Ammon's horn (tissue), 1 donor: Measurements from ENCODE around the gene SEPSECS.
"Not testable (repeated sequence)": the region's sequence is repeated elsewhere in the genome, so short reads cannot be mapped to it uniquely, and the experiment has no call there.

ENCODE experiments used
- DNase-seq: peaks from one replicate; pipeline ENCODE4 v3.0.0-alpha.2; 2016; ENCODE audit warnings: low spot score

SEPSECS gene

GRCh38 chr4:25109511-25109910 lies 50.7 kb downstream of the SEPSECS start:
- DNase-seq, result no peak

DNA sequence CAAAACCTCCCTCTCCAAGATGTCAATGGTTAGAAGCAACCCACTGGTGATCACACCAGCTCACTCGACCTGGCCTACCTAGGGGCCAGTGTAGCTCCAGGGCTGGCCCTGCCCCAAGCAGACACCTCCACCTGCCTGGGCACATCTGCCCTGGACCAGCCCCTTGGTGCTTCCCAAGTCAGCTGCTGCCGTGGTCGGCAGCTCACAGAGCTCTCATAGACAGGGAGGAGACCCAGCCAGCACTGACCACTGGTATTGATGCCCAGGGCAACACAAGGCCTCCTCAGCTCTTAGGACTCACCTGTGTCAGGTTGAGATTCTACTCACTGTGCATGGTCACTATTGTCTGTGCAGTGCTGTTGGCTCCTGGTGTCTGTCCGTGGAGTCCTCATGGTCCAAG lies 51.7 kb downstream of the SEPSECS start:
- DNase-seq, result no peak

DNA sequence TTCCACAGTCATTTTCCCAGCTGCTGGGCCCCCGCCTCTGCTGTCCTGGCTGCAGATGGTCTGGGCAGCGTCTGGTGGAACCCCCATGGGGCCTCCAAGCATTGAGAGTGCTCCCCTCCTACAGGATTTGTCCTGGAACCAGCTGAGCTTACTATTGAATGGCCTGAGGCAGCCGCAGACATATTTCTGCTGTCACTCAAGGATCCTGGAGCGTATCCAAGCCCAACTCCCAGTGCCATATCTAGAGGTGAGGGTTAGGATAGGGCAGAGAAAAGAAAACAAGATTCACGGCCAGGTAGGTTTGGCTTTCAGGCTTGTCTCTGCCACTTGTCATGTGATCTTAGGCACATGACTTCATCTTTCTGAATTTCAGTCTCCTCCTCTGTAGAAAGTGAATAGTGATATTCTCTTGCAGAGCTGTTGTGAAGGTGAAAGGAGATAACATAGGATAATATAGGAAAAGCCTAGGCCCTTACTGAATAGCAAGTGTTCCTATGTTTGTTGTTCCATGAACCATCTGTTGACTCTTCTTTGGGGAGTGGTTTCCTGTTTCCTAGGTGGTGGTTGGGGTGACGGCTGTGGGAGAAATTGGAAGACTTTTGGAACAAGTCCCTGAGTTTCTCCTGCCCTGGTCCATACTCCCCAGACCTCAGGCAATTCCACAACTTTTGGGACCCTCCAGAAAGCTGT lies 52.3 kb downstream of the SEPSECS start:
- no peak for DNase-seq

DNA sequence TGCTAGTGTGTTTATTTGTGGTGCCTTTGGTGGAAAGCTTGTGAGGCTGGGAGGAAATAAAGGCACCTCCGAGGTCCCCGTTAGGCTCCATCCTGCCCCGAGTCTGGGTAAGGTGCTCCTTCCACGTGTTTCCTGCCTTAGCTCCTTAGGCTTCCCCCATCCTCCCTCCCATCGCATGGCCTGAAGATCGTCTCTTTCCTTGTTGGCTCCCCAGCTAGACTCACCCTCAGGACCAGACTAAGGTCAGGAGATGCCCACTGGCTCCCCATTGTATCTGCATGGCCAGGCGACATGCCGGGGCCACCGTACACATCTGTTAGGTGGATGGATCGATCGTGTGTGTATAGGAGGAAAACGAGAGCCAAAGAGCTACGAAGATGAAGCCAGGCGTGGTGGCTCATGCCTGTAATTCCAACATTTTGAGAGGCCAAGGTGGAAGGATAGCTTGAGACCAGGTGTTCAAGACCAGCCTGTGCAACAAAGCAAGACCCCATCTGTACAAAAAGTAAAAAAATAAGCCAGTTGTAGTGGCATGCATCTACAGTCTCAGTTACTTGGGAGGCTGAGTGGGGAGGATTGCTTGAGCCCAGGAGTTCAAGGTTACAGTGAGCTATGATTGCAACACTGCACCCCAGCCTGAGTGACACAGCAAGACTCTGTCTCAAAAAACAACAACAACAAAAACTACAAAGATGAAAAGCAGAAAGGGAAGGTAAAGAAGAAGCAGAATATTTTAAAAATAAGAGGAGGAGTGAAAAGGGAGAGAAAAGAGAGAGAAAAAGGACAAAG lies 53.7 kb downstream of the SEPSECS start:
- DNase-seq, result no peak

DNA sequence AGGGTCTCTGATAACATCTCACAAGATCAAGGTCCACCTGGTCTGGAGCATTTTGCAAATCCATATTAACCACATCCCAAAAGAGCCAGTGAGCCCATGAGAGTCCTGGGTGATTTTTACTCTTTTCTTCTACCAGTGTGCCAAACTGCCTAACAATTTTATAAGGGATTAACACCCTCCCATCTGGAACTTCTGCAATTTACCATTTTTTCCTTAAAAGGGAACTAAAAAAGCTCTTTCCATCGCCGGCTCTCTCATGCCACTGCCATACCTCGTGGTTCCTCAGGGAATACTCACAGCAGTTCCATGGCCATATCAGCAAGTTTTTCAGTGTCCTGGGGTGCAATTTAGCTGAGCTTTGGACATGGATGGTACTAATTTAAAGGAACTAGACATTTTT lies 55.7 kb downstream of the SEPSECS start:
- no peak for DNase-seq

DNA sequence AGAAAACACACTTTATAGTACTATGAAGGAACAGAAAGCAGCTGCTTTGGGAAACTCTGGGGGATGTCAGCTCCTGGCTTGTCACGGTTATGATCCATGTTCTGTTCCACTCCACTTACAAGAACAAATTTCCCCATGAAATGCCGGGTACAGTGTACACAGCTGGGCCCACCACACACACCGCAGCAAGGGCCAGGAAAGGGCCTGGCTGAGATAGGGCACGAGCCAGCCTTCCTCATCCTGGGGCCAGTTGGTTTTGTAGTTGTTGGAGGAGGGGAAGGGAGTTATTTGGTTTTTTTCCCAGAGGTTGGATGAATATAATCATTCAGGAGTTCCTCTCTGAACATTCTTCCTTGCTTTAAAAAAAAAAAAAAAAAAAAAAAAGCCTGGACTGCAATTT lies 56.8 kb downstream of the SEPSECS start:
- DNase-seq, result no peak

DNA sequence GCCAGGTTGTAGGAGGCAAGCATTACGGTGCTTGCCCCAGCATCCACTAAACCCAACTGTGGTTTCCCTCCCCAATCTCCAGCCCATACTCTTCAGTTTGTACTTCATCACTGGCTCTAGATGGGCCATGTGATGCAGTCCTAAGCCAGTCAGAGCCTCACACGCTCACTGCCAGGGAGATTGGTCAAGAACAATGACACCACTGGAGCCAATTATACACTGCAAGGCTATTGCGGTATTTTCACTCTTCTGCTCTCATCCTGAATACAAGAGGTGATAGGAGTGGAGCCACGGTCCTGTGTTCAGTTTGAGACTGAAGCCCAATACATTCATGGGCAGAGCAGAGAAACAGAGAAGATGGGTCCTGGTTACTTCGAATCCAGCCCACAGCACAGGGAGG lies 58.4 kb downstream of the SEPSECS start:
- no peak for DNase-seq

DNA sequence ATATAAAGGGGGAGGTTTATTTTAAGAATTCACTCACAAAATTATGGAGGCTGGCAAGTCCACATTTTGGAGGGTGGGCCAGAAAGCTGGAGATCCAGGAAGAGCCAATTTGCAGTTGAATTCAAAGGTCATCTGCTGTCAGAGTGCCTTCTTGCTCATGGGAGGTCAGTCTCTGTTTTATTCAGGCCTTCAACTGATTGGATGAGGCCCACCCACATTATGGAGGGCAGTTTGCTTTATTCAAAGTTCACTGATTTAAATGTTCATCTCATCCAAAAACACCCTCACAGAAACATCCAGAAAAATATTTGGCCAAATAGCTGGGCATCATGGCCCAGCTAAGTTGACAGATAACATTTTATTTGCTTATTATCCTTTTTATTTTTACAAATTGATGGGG lies 59.5 kb downstream of the SEPSECS start:
- no peak for DNase-seq

GRCh38 chr4:25100021-25100555 lies 60.2 kb downstream of the SEPSECS start:
- no peak for DNase-seq

GRCh38 chr4:25098964-25099891 lies 61.0 kb downstream of the SEPSECS start:
- no peak for DNase-seq

DNA sequence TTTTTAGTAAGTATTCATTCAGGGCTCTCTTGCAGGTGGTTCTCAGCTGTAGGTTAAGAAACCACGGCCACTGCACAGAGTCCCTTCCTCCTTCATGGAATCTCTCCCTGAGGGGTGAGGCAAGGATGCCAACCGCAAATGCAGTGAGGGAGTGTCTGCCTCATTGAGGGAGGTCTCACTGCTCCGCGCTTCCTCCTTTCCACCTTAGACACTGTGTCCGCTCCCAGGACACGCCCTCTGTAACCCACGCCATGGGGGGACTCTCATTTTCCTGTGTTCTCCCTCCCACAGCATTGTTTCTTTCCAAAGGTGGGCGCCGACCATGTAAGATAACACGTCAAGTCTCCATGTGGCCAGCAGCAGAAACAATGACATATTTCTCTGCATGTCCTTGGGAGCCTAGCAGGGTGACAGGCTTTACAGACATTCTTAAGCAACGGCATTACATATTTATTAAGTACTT lies 63.2 kb downstream of the SEPSECS start:
- DNase-seq, result no peak

DNA sequence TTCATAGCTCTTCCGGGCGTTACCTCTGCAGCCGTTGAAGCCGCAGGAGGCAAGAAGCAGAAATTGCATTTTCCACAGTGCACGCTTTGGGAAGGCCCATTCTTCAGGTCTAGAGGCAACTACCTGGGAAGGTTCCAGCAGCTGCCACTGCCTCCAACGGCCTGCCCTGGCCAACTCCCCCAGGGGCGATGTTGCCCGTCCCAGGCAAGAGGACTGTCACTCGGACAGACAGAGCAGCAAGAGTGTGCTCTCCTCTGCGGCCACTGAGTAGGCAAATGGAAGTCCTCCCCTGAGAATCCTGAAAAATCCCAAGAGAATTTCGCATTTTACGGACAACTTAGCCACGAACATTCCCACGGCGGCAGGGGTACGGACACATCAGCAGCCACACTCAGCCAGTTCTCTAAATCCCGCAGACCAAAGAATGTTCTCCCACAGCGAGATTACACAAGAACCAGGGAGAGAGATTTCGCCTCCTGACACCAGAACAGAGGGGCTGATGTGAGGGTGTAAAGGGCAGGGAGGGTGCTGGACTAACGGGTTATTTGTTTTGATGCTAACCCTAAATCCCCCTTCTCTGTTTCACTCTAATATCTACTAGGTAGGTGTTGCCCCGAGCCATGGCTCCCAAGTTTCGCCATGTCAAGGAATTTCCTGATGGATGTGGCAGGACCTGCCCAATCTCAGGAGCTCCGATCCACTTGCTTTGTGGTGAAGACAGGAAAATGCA lies 63.8 kb downstream of the SEPSECS start:
- no peak for DNase-seq

- DNase-seq, result no peak
Observed at GRCh38 chr4:25095837-25096236, 64.4 kb downstream of the SEPSECS start.

- no peak for DNase-seq
Observed at GRCh38 chr4:25092139-25092538, 68.1 kb downstream of the SEPSECS start.

DNA sequence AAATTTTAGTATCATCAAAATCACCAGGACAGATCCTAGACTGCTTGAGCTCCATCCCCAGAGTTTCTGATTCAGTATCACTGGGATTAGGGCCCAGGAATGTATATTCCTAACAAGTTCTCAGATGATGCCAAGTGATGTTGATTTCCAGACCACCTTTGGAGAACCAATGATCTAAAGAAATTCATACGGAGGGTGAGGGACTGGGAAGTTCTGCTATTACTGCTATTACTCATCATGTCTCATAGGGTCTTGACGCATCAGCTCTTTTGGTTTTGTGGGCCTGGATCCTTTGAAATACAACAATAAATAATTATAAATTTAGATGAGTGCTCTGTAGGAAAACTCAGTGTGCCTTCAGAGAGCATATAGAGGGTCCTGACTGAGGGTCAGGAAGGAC lies 69.7 kb downstream of the SEPSECS start:
- no peak for DNase-seq

DNA sequence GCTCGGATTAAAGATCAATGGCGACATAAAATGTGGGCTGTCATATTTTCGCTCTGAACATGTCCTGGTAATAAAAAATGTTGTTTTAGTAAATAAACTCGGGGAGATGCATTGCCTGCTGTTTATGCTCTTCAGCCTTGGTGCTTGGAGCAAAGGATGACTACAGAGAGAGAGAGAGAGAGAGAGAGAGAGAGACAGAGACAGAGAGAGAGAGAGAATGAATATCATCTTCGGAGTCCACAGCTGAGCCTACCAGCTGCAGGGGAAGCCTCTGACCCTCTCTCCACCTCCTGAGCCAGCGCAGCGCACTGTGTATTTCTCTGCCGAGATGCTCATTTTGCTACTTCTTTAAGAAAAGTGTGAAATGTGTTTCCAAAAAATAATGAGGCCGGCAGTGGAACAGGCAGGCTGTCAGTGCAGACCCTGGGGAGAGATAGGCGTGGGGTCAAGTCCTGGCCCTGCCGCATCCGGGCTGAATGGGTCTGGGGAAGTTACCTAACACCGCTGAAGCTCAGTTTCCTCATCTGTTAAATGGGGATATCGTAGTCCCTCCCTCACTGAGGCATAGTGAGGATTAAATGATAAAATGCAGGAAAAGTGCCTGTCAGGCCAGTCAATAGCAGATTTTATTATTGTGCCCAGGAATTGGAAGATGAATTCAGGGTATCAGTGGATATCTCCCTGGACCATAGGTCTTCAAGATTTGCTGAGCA lies 71.0 kb downstream of the SEPSECS start:
- no peak for DNase-seq

- DNase-seq, result peak; percentile 29
Observed at GRCh38 chr4:25088093-25088952, 71.9 kb downstream of the SEPSECS start.

DNA sequence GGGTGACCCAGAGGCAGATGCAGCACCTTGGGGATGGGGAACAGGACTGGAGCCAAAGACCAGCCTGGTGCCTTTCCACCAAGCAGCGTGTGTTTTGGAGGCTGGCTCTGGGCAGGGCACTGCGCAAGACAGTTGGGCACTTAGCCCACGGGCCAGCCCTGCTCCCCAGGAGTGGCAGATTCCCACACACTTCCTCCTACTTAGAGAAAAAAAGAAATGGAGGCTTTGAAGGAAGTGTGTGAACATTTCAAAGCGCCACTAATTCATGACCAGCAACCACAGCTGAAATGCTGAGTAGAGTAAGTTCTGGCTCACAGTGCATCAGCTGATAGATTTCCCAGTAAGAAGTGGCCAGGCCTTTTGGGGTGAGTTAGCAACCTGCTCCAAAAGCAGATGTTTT lies 74.6 kb downstream of the SEPSECS start:
- peak; percentile 7 for DNase-seq

- DNase-seq, result not testable (repeated sequence)
Observed at GRCh38 chr4:25083441-25083840, 76.8 kb downstream of the SEPSECS start.
